Mesenchymal stem cell (in vitro differentiated cells and primary cell): Measurements from ENCODE around the gene CA10.

Experiments
- DNase-seq: peaks from one replicate; pipeline ENCODE4 v3.0.0-alpha.2; 2013
- H2AFZ ChIP-seq: one replicate; pipeline ENCODE4 v1.6.1; 2013; ENCODE audit warnings: low read depth, mild to moderate bottlenecking, control low read depth, inconsistent platforms, low read length, moderate library complexity
- H2AK5ac ChIP-seq: 2 replicates; pipeline ENCODE4 v1.6.1; 2013; ENCODE audit warnings: low read length, moderate library complexity, mild to moderate bottlenecking, inconsistent platforms; ENCODE audit not compliant: severe bottlenecking
- H2BK120ac ChIP-seq: one replicate; pipeline ENCODE4 v1.6.1; 2013; ENCODE audit warnings: low read depth, mild to moderate bottlenecking, inconsistent platforms, low read length, moderate library complexity
- H2BK12ac ChIP-seq, 2 experiments: one replicate each; pipeline ENCODE4 v1.6.1; 2013; ENCODE audit warnings: inconsistent platforms in 2 of 2, low read length in 2 of 2, mild to moderate bottlenecking in 2 of 2, moderate library complexity in 2 of 2, control low read depth in 1 of 2
- H2BK15ac ChIP-seq: one replicate; pipeline ENCODE4 v1.6.1; 2013; ENCODE audit warnings: mild to moderate bottlenecking, low read depth, inconsistent platforms; ENCODE audit not compliant: poor library complexity, severe bottlenecking
- H2BK5ac ChIP-seq: 2 replicates; pipeline ENCODE4 v1.6.1; 2013; ENCODE audit warnings: low read depth, mild to moderate bottlenecking, low read length, control low read depth, inconsistent platforms; ENCODE audit not compliant: poor library complexity, severe bottlenecking
- H3K14ac ChIP-seq, 2 experiments: one replicate each; pipeline ENCODE4 v1.6.1; 2013; ENCODE audit warnings: inconsistent platforms in 2 of 2, low read length in 2 of 2, control low read depth in 1 of 2, mild to moderate bottlenecking in 1 of 2, moderate library complexity in 1 of 2
- H3K18ac ChIP-seq, 2 experiments: one replicate each; pipeline ENCODE4 v1.6.1; 2013; ENCODE audit warnings: inconsistent platforms in 2 of 2, low read length in 2 of 2, control low read depth in 1 of 2, low read depth in 1 of 2, mild to moderate bottlenecking in 1 of 2
- H3K23ac ChIP-seq, 2 experiments: one replicate each; pipeline ENCODE4 v1.6.1; 2013; ENCODE audit warnings: inconsistent platforms in 2 of 2, low read length in 2 of 2, mild to moderate bottlenecking in 2 of 2, moderate library complexity in 2 of 2, control low read depth in 1 of 2
- H3K27ac ChIP-seq: 2 replicates; pipeline ENCODE4 v1.5.1; 2013; ENCODE audit warnings: mild to moderate bottlenecking, moderate library complexity, low read length, control low read depth, inconsistent platforms; ENCODE audit not compliant: poor library complexity, severe bottlenecking
- H3K27me3 ChIP-seq, 2 experiments: 2 replicates each; pipeline versions ENCODE4 v1.6.1 to v1.7.0; 2013; ENCODE audit warnings: low read length in 2 of 2, mild to moderate bottlenecking in 2 of 2, moderate library complexity in 2 of 2, control low read depth in 1 of 2, inconsistent platforms in 1 of 2; ENCODE audit not compliant: control insufficient read depth in 1 of 2, insufficient read depth in 1 of 2
- H3K36me3 ChIP-seq, 2 experiments: 2 replicates each; pipeline versions ENCODE4 v1.6.1 to v1.7.0; 2013; ENCODE audit warnings: low read length in 2 of 2, control low read depth in 1 of 2, inconsistent platforms in 1 of 2, low read depth in 1 of 2, mild to moderate bottlenecking in 1 of 2; ENCODE audit not compliant: insufficient read depth in 2 of 2, control insufficient read depth in 1 of 2
- H3K4ac ChIP-seq, 2 experiments: one replicate each; pipeline ENCODE4 v1.6.1; 2013; ENCODE audit warnings: inconsistent platforms in 2 of 2, low read length in 2 of 2, mild to moderate bottlenecking in 2 of 2, moderate library complexity in 2 of 2, control low read depth in 1 of 2, low read depth in 1 of 2
- H3K4me1 ChIP-seq: 2 replicates; pipeline ENCODE4 v1.6.1; 2013; ENCODE audit warnings: low read depth, low read length, control low read depth; ENCODE audit not compliant: control insufficient read depth, insufficient read depth
- H3K4me2 ChIP-seq: 2 replicates; pipeline ENCODE4 v1.6.1; 2013; ENCODE audit warnings: low read length, mild to moderate bottlenecking, inconsistent platforms; ENCODE audit not compliant: poor library complexity, severe bottlenecking
- H3K4me3 ChIP-seq, 2 experiments: 2 replicates each; pipeline versions ENCODE4 v1.5.1 to v1.7.0; 2013; ENCODE audit warnings: low read length in 2 of 2, mild to moderate bottlenecking in 2 of 2, control low read depth in 1 of 2, low read depth in 1 of 2; ENCODE audit not compliant: insufficient read depth in 1 of 2
- H3K79me1 ChIP-seq: replicated peaks from 2 replicates; pipeline ENCODE4 v1.6.1; 2013; ENCODE audit warnings: mild to moderate bottlenecking, control low read depth, low read length, inconsistent platforms; ENCODE audit not compliant: poor library complexity, severe bottlenecking
- H3K9ac ChIP-seq: 2 replicates; pipeline ENCODE4 v1.7.0; 2013; ENCODE audit warnings: mild to moderate bottlenecking, low read length, moderate library complexity
- H3K9me3 ChIP-seq: 2 replicates; pipeline ENCODE4 v1.7.0; 2013; ENCODE audit warnings: mild to moderate bottlenecking, low read length; ENCODE audit not compliant: control insufficient read depth
- H4K8ac ChIP-seq: one replicate; pipeline ENCODE4 v1.6.1; 2013; ENCODE audit warnings: inconsistent platforms, mild to moderate bottlenecking, low read length, moderate library complexity
- H4K91ac ChIP-seq: one replicate; pipeline ENCODE4 v1.6.1; 2013; ENCODE audit warnings: mild to moderate bottlenecking, low read length, inconsistent platforms
- WGBS: methylation state at CpG from one replicate; pipeline ENCODE4 v1.1.7; 2013; ENCODE audit warnings: mixed read lengths; 5-methylcytosine and 5-hydroxymethylcytosine counted together

The CA10 gene

GRCh38 chr17:51702963-51703360 lies 455.6 kb downstream of the CA10 start:
- 41% methylated on average over 3 of the region's 3 CpGs for WGBS
- Histone ChIP-seq H3K4me3 (no peak overlapping the region), H3K36me3 (no peaks in the 10 kb centered on the region), H3K27ac (no peak overlapping the region), H3K4me1 (no peaks in the 10 kb centered on the region), H2AFZ (no peak overlapping the region), H3K18ac (no peak overlapping the region), H4K91ac (no peak overlapping the region), H3K14ac (no peak overlapping the region), H3K4me2 (no peak overlapping the region), H4K8ac (no peak overlapping the region), H3K9ac (no peak overlapping the region), H2BK12ac (no peak overlapping the region), H3K9me3 (no peaks in the 10 kb centered on the region), H2AK5ac (no peak overlapping the region), H2BK15ac (no peak overlapping the region), H2BK120ac (no peak overlapping the region), H3K79me1 (no peaks in the 10 kb centered on the region), H3K4ac (no peak overlapping the region), H3K23ac (no peak overlapping the region), H2BK5ac (no peak overlapping the region), H3K27me3 (peaks cover 0 to 4% of the 10 kb centered on the region in 2 experiments)
- no peak for DNase-seq

GRCh38 chr17:51701501-51701900 lies 457.0 kb downstream of the CA10 start:
- Histone ChIP-seq H3K9me3 (no peaks in the 10 kb centered on the region), H3K23ac (no peak overlapping the region), H3K4me3 (no peak overlapping the region), H3K79me1 (no peaks in the 10 kb centered on the region), H3K27me3 (no peaks in the 10 kb centered on the region), H2AK5ac (no peak overlapping the region), H3K4me2 (no peak overlapping the region), H3K18ac (no peak overlapping the region), H4K8ac (no peak overlapping the region), H2BK120ac (no peak overlapping the region), H2AFZ (no peak overlapping the region), H4K91ac (no peak overlapping the region), H3K36me3 (no peaks in the 10 kb centered on the region), H3K14ac (no peak overlapping the region), H2BK12ac (no peak overlapping the region), H3K4ac (no peak overlapping the region), H3K4me1 (no peaks in the 10 kb centered on the region), H2BK15ac (no peak overlapping the region), H3K27ac (no peak overlapping the region), H3K9ac (no peak overlapping the region), H2BK5ac (no peak overlapping the region)
- 68% methylated on average over 2 of the region's 2 CpGs for WGBS
- no peak for DNase-seq

GRCh38 chr17:51700011-51700760 lies 458.3 kb downstream of the CA10 start:
- no peak overlapping the region for H2AK5ac ChIP-seq
- H3K27ac ChIP-seq, result no peak overlapping the region
- no peak overlapping the region for H3K4ac ChIP-seq
- no peak overlapping the region for H3K4me2 ChIP-seq
- H2AFZ ChIP-seq, result no peak overlapping the region
- no peak overlapping the region for H2BK120ac ChIP-seq
- 87% methylated on average over 17 of the region's 17 CpGs for WGBS
- H3K79me1 ChIP-seq, result no peaks in the 10 kb centered on the region
- H4K91ac ChIP-seq, result no peak overlapping the region
- H3K9ac ChIP-seq, result no peak overlapping the region
- H4K8ac ChIP-seq, result no peak overlapping the region
- no peak overlapping the region for H2BK5ac ChIP-seq
- no peaks in the 10 kb centered on the region for H3K4me1 ChIP-seq
- no peak overlapping the region for H3K4me3 ChIP-seq
- no peaks in the 10 kb centered on the region for H3K36me3 ChIP-seq
- H3K14ac ChIP-seq, result no peak overlapping the region
- H2BK15ac ChIP-seq, result no peak overlapping the region
- H2BK12ac ChIP-seq, result no peak overlapping the region
- DNase-seq, result no peak
- no peak overlapping the region for H3K23ac ChIP-seq
- H3K18ac ChIP-seq, result no peak overlapping the region
- H3K9me3 ChIP-seq, result no peaks in the 10 kb centered on the region
- no peaks in the 10 kb centered on the region for H3K27me3 ChIP-seq

- no peaks in the 10 kb centered on the region for H3K79me1 ChIP-seq
- peaks cover 5% of the 10 kb centered on the region for H3K9me3 ChIP-seq
- H3K14ac ChIP-seq, result no peak overlapping the region
- H2AK5ac ChIP-seq, result no peak overlapping the region
- H2BK12ac ChIP-seq, result no peak overlapping the region
- H2BK15ac ChIP-seq, result no peak overlapping the region
- no peaks in the 10 kb centered on the region for H3K4me1 ChIP-seq
- H2BK120ac ChIP-seq, result no peak overlapping the region
- H3K27ac ChIP-seq, result no peak overlapping the region
- no peak overlapping the region for H3K18ac ChIP-seq
- H2AFZ ChIP-seq, result no peak overlapping the region
- no peak overlapping the region for H3K23ac ChIP-seq
- no peak overlapping the region for H3K4me3 ChIP-seq
- no peak overlapping the region for H3K4ac ChIP-seq
- H3K9ac ChIP-seq, result no peak overlapping the region
- no peak overlapping the region for H3K4me2 ChIP-seq
- WGBS, result 74% methylated on average over 4 of the region's 5 CpGs
- H3K27me3 ChIP-seq, result no peaks in the 10 kb centered on the region
- H4K8ac ChIP-seq, result no peak overlapping the region
- H3K36me3 ChIP-seq, result no peaks in the 10 kb centered on the region
- no peak overlapping the region for H2BK5ac ChIP-seq
- no peak for DNase-seq
- H4K91ac ChIP-seq, result no peak overlapping the region
These were observed 459.2 kb downstream of the CA10 start for GRCh38 chr17:51699303-51699702.
